Activated CD8-positive, alpha-beta T cell treated with anti-CD3 and anti-CD28 coated beads, Interleukin-2, amount 10 ng/mL, durations not matched to agents 7 days and 5 days (primary cell): Measurements from ENCODE around the gene GPN1. TPM values are rescaled to one million over a fixed set of nuclear protein-coding genes. Genes with fewer than 3 reads are reported as not detected.
A peak's percentile ranks its signal among the peaks of the same experiment; 100 is the strongest.
"Not testable (repeated sequence)": the region's sequence is repeated elsewhere in the genome, so short reads cannot be mapped to it uniquely, and the experiment has no call there.

Experiments used
- ATAC-seq: fragments of 150-1000 bp; cut with Tn5 transposase; one replicate; pipeline ENCODE4 v1.10.0; 2021; ENCODE audit warnings: moderate library complexity
- CTCF ChIA-PET: fragments of 350-600 bp; sonication (Branson Sonifier 250); formaldehyde crosslinking; loops from one replicate; lab custom pipeline; 2021; ENCODE audit warnings: antibody characterized with exemption; lab: Charles Lee
- POLR2A ChIA-PET: fragments of 350-600 bp; sonication (Branson Sonifier 250); formaldehyde crosslinking; loops from one replicate; lab custom pipeline; 2021; ENCODE audit warnings: antibody characterized with exemption; lab: Charles Lee
- DNase-seq: peaks from one replicate; pipeline ENCODE4 v3.0.0-alpha.2; 2020
- H3K27ac Mint-ChIP-seq: one replicate; pipeline ENCODE4 v1.8.0; 2021; ENCODE audit warnings: mild to moderate bottlenecking, mixed read lengths
- H3K27me3 Mint-ChIP-seq: one replicate; pipeline ENCODE4 v1.8.0; 2021; ENCODE audit warnings: low read depth, mixed read lengths
- H3K36me3 Mint-ChIP-seq: one replicate; pipeline ENCODE4 v1.8.0; 2021; ENCODE audit warnings: low read depth, mixed read lengths
- H3K4me1 Mint-ChIP-seq: one replicate; pipeline ENCODE4 v1.8.0; 2021; ENCODE audit warnings: low read depth, mixed read lengths
- H3K4me3 Mint-ChIP-seq: one replicate; pipeline ENCODE4 v1.8.0; 2021; ENCODE audit warnings: mild to moderate bottlenecking, mixed read lengths
- H3K9me3 Mint-ChIP-seq: one replicate; pipeline ENCODE4 v1.8.0; 2022; ENCODE audit warnings: mixed read lengths; ENCODE audit not compliant: insufficient read depth
- total RNA-seq, 2 experiments: library from RNA; stranded (reverse); gene quantifications; one replicate each; pipeline ENCODE4 v1.2.3, GENCODE V29; 2021

The GPN1 gene
- total RNA-seq, 2 experiments from 2014 or later, result 39.7 to 41.4 TPM

- Mint-ChIP-seq H3K4me3 (no peak overlapping the region), H3K27me3 (no peaks in the 10 kb centered on the region), H3K36me3 (peaks cover 47% of the 10 kb centered on the region), H3K9me3 (no peaks in the 10 kb centered on the region), H3K4me1 (peaks cover 2% of the 10 kb centered on the region), H3K27ac (no peak overlapping the region)
- POLR2A ChIA-PET, result interaction anchor here (1.0 kb wide), 1 partner anchor 10 kb away, joined by 5 read pairs; no protein-coding TSS in a partner anchor
- no peak for DNase-seq
- no peak for ATAC-seq
- CTCF ChIA-PET, result interaction anchor here (4.6 kb wide), 1 partner anchor 10 kb away, joined by 40 read pairs; no protein-coding TSS in a partner anchor
Observed at GRCh38 chr2:27672723-27673486, 44.1 kb downstream of the GPN1 start.

GRCh38 chr2:27680571-27680970 lies 51.7 kb downstream of the GPN1 start:
- peaks cover 24% of the 10 kb centered on the region for H3K4me1 Mint-ChIP-seq
- DNase-seq (no peak), ATAC-seq (no peak)
- ChIA-PET POLR2A (interaction anchor here (1.8 kb wide), 1 partner anchor 17 kb away, joined by 7 read pairs; the partner anchor contains the start of genes SLC4A1AP and SUPT7L), CTCF (interaction anchor here (1.4 to 1.6 kb wide), 3 partner anchors 13 to 311 kb away, joined by 4 to 6 read pairs (median 5); partner anchors contain the start of gene EIF2B4)
- H3K9me3 Mint-ChIP-seq, result no peaks in the 10 kb centered on the region
- H3K4me3 Mint-ChIP-seq, result no peak overlapping the region
- H3K27ac Mint-ChIP-seq, result no peak overlapping the region
- no peaks in the 10 kb centered on the region for H3K27me3 Mint-ChIP-seq
- peaks cover 38% of the 10 kb centered on the region for H3K36me3 Mint-ChIP-seq

- no peak for DNase-seq
- Mint-ChIP-seq H3K36me3 (peaks cover 40% of the 10 kb centered on the region), H3K27me3 (no peaks in the 10 kb centered on the region), H3K4me1 (peaks cover 29% of the 10 kb centered on the region), H3K9me3 (no peaks in the 10 kb centered on the region), H3K4me3 (no peak overlapping the region), H3K27ac (no peak overlapping the region)
- ChIA-PET CTCF (interaction anchor here (1.1 to 4.1 kb wide), 12 partner anchors 9 to 544 kb away, joined by 3 to 40 read pairs (median 6); partner anchors contain the start of genes EIF2B4, NRBP1, PPM1G and SLC4A1AP), POLR2A (interaction anchor here (1.2 kb wide), 1 partner anchor 18 kb away, joined by 5 read pairs; the partner anchor contains the start of genes SLC4A1AP and SUPT7L)
- ATAC-seq, result no peak
Observed at GRCh38 chr2:27681841-27682240, 53.0 kb downstream of the GPN1 start.

GRCh38 chr2:27682334-27682771 lies 53.5 kb downstream of the GPN1 start:
- Mint-ChIP-seq H3K4me1 (peaks cover 29% of the 10 kb centered on the region), H3K36me3 (peaks cover 40% of the 10 kb centered on the region)
- H3K27me3 Mint-ChIP-seq, ATAC-seq, H3K4me3 Mint-ChIP-seq, H3K27ac Mint-ChIP-seq, DNase-seq, H3K9me3 Mint-ChIP-seq: not testable (repeated sequence)
- ChIA-PET CTCF (interaction anchor here (0.7 to 4.1 kb wide), 41 partner anchors 9 to 851 kb away, joined by 3 to 40 read pairs (median 7); partner anchors contain the start of genes AGBL5, CCDC121, EIF2B4 and GPN1), POLR2A (interaction anchor here (1.0 kb wide), 1 partner anchor 18 kb away, joined by 3 read pairs; no protein-coding TSS in a partner anchor)

- Mint-ChIP-seq H3K9me3 (no peaks in the 10 kb centered on the region), H3K4me1 (peaks cover 29% of the 10 kb centered on the region), H3K27ac (peak overlapping the region; percentile 85), H3K27me3 (no peaks in the 10 kb centered on the region), H3K4me3 (peak overlapping the region; percentile 26), H3K36me3 (peaks cover 41% of the 10 kb centered on the region)
- CTCF ChIA-PET, result interaction anchor here (0.5 to 4.1 kb wide), 89 partner anchors 8 to 1975 kb away, joined by 3 to 40 read pairs (median 4); partner anchors contain the start of genes AGBL5, CCDC121, EIF2B4 and FOSL2
- POLR2A ChIA-PET, result interaction anchor here (0.6 to 1.8 kb wide), 5 partner anchors 10 to 274 kb away, joined by 3 to 8 read pairs (median 5); partner anchors contain the start of genes PPM1G, SLC4A1AP and SUPT7L
- ATAC-seq (peak; percentile 95), DNase-seq (peak; percentile 96)
Observed at GRCh38 chr2:27683390-27684071, 54.7 kb downstream of the GPN1 start.

GRCh38 chr2:27685006-27685405 lies 56.2 kb downstream of the GPN1 start:
- Mint-ChIP-seq H3K4me1 (peaks cover 29% of the 10 kb centered on the region), H3K4me3 (peak overlapping the region; percentile 55), H3K36me3 (peaks cover 36% of the 10 kb centered on the region), H3K27ac (peak overlapping the region; percentile 86)
- H3K27me3 Mint-ChIP-seq, H3K9me3 Mint-ChIP-seq: not testable (repeated sequence)
- DNase-seq (peak; percentile 42), ATAC-seq (peak; percentile 34)
- CTCF ChIA-PET, result interaction anchor here (0.7 to 4.1 kb wide), 12 partner anchors 14 to 708 kb away, joined by 3 to 40 read pairs (median 12); partner anchors contain the start of genes CCDC121, FOSL2, GPN1 and NRBP1
- POLR2A ChIA-PET, result interaction anchor here (0.7 to 1.8 kb wide), 3 partner anchors 21 to 428 kb away, joined by 3 to 8 read pairs (median 5); partner anchors contain the start of genes PPM1G, SLC4A1AP and SUPT7L

- peak overlapping the region; percentile 55 for H3K4me3 Mint-ChIP-seq
- CTCF ChIA-PET, result no interaction called here
- H3K4me1 Mint-ChIP-seq, result peaks cover 29% of the 10 kb centered on the region
- H3K36me3 Mint-ChIP-seq, result peaks cover 35% of the 10 kb centered on the region
- H3K27ac Mint-ChIP-seq, result peak overlapping the region; percentile 86
- POLR2A ChIA-PET, result interaction anchor here (1.5 kb wide), 1 partner anchor 22 kb away, joined by 5 read pairs; the partner anchor contains the start of genes SLC4A1AP and SUPT7L
- H3K9me3 Mint-ChIP-seq, result no peaks in the 10 kb centered on the region
- ATAC-seq (no peak), DNase-seq (no peak)
- H3K27me3 Mint-ChIP-seq, result no peaks in the 10 kb centered on the region
Observed at GRCh38 chr2:27685577-27685976, 56.7 kb downstream of the GPN1 start.

- CTCF ChIA-PET, result interaction anchor here (4.6 kb wide), 1 partner anchor 16 kb away, joined by 21 read pairs; no protein-coding TSS in a partner anchor
- Mint-ChIP-seq H3K36me3 (peaks cover 34% of the 10 kb centered on the region), H3K9me3 (no peaks in the 10 kb centered on the region), H3K27ac (no peak overlapping the region), H3K4me1 (peaks cover 29% of the 10 kb centered on the region), H3K27me3 (no peaks in the 10 kb centered on the region), H3K4me3 (no peak overlapping the region)
- ATAC-seq, result no peak
- no peak for DNase-seq
- POLR2A ChIA-PET, result no interaction called here
Observed at GRCh38 chr2:27687232-27687631, 58.4 kb downstream of the GPN1 start.

- Mint-ChIP-seq H3K4me3 (no peak overlapping the region), H3K36me3 (peaks cover 29% of the 10 kb centered on the region), H3K27me3 (no peaks in the 10 kb centered on the region), H3K9me3 (no peaks in the 10 kb centered on the region), H3K4me1 (peaks cover 17% of the 10 kb centered on the region), H3K27ac (no peak overlapping the region)
- ChIA-PET POLR2A (no interaction called here), CTCF (interaction anchor here (4.6 kb wide), 1 partner anchor 14 kb away, joined by 21 read pairs; no protein-coding TSS in a partner anchor)
- ATAC-seq, result no peak
- DNase-seq, result no peak
Observed at GRCh38 chr2:27689424-27689823, 60.6 kb downstream of the GPN1 start.

GRCh38 chr2:27690052-27690451 lies 61.2 kb downstream of the GPN1 start:
- Mint-ChIP-seq H3K9me3 (no peaks in the 10 kb centered on the region), H3K36me3 (peaks cover 29% of the 10 kb centered on the region), H3K27me3 (no peaks in the 10 kb centered on the region), H3K4me3 (no peak overlapping the region), H3K27ac (no peak overlapping the region), H3K4me1 (peaks cover 10% of the 10 kb centered on the region)
- DNase-seq (no peak), ATAC-seq (no peak)
- CTCF ChIA-PET, result interaction anchor here (4.6 kb wide), 1 partner anchor 13 kb away, joined by 21 read pairs; no protein-coding TSS in a partner anchor
- POLR2A ChIA-PET, result no interaction called here

GRCh38 chr2:27697660-27698059 lies 68.8 kb downstream of the GPN1 start:
- no peak overlapping the region for H3K27ac Mint-ChIP-seq
- DNase-seq, result no peak
- no peak overlapping the region for H3K4me3 Mint-ChIP-seq
- peaks cover 2% of the 10 kb centered on the region for H3K4me1 Mint-ChIP-seq
- H3K27me3 Mint-ChIP-seq, result no peaks in the 10 kb centered on the region
- POLR2A ChIA-PET, result no interaction called here
- peaks cover 27% of the 10 kb centered on the region for H3K36me3 Mint-ChIP-seq
- no peaks in the 10 kb centered on the region for H3K9me3 Mint-ChIP-seq
- CTCF ChIA-PET, result no interaction called here
- ATAC-seq, result no peak
